ENCODE data around the gene EFHC2.

The EFHC2 gene

DNA sequence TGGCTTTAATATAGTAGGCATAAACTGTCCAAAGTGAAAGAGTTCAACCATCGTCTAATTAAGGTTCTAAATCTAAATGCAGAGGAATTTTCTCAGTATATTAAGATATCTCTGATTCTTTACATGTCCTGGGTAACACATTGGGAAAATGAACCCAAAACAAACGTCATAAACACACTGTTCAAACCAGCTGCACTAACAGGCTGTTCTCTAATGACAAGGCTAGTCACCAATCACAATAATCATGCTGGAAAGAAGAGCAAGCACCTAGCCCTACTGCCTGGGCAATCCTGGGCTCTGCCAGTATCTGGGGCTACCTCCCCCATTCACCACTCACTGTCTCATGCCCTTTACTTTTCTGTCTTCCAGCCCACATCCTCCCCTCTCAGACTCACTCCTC lies 107.9 kb downstream of the EFHC2 start:
- DNase-seq (ENCODE audit: low spot score), result no peak
- TF ChIP-seq, protein P1, sequence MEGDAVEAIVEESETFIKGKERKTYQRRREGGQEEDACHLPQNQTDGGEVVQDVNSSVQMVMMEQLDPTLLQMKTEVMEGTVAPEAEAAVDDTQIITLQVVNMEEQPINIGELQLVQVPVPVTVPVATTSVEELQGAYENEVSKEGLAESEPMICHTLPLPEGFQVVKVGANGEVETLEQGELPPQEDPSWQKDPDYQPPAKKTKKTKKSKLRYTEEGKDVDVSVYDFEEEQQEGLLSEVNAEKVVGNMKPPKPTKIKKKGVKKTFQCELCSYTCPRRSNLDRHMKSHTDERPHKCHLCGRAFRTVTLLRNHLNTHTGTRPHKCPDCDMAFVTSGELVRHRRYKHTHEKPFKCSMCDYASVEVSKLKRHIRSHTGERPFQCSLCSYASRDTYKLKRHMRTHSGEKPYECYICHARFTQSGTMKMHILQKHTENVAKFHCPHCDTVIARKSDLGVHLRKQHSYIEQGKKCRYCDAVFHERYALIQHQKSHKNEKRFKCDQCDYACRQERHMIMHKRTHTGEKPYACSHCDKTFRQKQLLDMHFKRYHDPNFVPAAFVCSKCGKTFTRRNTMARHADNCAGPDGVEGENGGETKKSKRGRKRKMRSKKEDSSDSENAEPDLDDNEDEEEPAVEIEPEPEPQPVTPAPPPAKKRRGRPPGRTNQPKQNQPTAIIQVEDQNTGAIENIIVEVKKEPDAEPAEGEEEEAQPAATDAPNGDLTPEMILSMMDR (IDR thresholded peaks at IDR 0.05; ENCODE audit: extremely low read depth, missing control alignments), result no peak

DNA sequence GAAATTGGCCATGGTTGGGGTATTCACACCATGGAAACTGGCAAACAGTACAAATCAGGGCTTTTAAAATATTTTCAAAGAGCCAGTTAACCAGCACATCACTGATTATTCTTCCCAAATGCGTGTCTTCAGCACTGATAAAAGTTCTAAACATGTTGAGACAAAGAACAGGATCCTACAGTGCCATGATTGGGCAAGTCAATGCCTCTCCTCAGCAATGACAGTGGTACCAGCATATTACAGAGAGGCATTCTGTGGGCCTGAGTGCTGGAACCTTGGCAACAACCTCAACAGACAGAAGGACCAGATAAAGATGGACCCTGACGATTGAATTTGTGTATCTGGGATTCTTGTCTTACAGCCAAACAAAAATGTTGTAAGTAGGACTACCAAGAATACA lies 108.9 kb downstream of the EFHC2 start:
- TF ChIP-seq, protein P1 (IDR thresholded peaks at IDR 0.05; ENCODE audit: extremely low read depth, missing control alignments), result no peak
- DNase-seq (ENCODE audit: low spot score), result no peak

DNA sequence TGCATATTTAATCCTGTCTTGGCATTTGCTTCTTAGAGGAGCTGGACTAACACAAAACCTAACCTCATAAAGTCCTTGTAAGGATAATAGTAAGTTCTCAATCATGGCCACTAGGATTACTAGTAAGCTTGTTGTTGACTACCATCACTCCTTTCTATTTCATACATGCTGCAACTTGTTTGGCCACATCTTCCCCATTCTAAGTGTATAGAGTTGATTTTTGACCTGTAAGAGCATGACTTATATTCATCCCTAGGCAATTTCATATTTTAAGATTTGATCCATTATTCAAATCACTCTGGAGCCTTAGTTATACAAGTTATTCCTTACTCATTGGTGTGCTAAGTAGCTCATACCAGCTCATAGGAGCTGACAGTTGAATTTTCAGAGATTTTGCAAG lies 109.4 kb downstream of the EFHC2 start:
- TF ChIP-seq, protein P1 (IDR thresholded peaks at IDR 0.05; ENCODE audit: extremely low read depth, missing control alignments), result no peak
- no peak for DNase-seq (ENCODE audit: low spot score)

DNA sequence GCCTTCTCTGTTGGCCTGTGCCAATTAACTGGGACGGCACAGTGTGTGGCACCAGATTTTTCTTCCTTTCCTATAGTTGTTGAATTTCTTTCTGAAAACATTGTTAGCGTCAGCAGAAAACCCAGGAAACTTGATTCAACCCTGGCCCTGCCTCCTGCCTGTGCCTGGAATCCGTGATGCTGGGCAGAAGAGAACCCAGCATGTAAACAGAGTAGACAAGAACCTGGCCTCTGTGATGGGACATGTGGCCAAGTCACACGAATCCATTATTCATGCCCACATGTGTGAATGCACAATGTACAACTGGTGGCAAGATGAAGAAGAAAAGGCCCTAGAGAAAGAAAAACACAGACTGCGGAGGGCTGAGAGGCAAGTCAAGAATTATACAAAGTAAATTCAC lies 111.4 kb downstream of the EFHC2 start:
- TF ChIP-seq, protein P1 (IDR thresholded peaks at IDR 0.05; ENCODE audit: extremely low read depth, missing control alignments), result no peak
- no peak for DNase-seq (ENCODE audit: low spot score)

DNA sequence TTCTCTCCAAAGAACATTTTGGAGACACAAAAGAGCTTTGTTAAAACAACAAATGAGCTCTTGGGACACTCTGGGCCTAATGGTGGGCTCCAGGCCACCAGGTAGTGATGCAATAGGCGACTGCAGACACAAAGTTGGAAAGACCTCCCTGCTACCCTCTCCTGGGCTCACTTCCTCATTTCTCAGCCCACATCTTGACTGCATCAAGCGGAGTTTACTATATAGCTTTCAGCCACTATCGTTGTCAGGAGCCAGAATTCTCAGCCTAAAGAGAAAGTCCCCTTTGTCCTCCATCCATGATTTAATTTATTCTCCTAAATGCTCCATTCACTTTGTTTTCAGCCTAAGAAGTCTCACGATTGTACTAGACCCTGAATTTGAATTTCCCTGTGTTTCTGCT lies 114.9 kb downstream of the EFHC2 start:
- DNase-seq (ENCODE audit: low spot score), result peak; percentile 1

DNA sequence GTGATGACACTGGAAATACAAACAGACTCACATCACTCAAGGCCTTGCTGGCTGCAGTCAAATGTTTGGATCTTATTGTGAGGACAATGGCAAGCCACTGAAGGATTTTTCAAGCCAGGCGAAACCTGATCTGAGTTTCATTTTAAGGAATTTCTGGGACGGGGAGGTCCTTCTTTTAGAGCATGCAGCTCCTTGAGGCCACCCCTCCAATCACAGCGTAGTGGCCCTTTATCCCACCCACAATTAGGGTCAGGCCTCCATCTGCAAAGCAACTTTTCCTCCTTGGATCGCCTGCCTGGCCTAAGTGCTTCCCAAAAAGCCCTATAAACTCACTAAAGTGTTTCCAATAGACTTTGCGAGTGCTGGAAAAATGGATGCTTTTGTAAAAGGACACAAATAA lies 115.5 kb downstream of the EFHC2 start:
- TF ChIP-seq, protein P1 (IDR thresholded peaks at IDR 0.05; ENCODE audit: extremely low read depth, missing control alignments), result no peak

More for the DNA sequence above, 114.9 kb downstream of the EFHC2 start:
- TF ChIP-seq, protein P1 (IDR thresholded peaks at IDR 0.05; ENCODE audit: extremely low read depth, missing control alignments), result no peak

DNA sequence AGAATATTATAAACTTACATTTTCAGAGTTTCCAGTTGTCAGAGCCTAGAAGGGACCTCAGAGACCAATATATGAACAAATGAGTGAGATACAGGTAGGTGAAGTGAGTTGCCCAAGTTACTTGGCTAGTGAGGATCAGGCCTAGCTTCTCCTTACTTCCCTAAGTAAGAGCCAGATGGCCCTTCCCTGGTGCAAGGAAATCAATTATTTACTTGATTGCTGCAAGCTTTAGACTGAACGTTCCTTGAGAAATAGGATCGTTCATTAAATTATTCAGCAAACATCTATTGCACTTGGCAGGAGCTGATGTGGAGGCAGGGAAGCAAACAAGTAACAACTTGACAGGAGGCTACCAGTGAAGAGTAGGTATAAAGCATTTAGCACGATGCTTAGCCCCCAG lies 117.8 kb downstream of the EFHC2 start:
- DNase-seq (ENCODE audit: low spot score), result no peak
- TF ChIP-seq, protein P1 (IDR thresholded peaks at IDR 0.05; ENCODE audit: extremely low read depth, missing control alignments), result no peak

More for the DNA sequence above, 115.5 kb downstream of the EFHC2 start:
- no peak for DNase-seq (ENCODE audit: low spot score)
